HepG2 (cell line): ENCODE measurements around the gene SEZ6. TPM values are rescaled to one million over a fixed set of nuclear protein-coding genes. Genes with fewer than 3 reads are reported as not detected.

Experiments
- BHLHE40 ChIP-seq: IDR thresholded peaks from 2 replicates; pipeline ENCODE4 v1.6.1; 2011; ENCODE audit warnings: low read length, improper control_type of control experiment
- ELF4 ChIP-seq: sonication (generic); formaldehyde crosslinking; IDR thresholded peaks from 2 replicates; pipeline ENCODE4 v1.5.0; 2020; ENCODE audit warnings: missing genetic modification reagents, mild to moderate bottlenecking, moderate library complexity, borderline replicate concordance
- FOXC1 ChIP-seq: sonication (generic); formaldehyde crosslinking; IDR thresholded peaks from 2 replicates; pipeline ENCODE4 v1.8.0; 2022; ENCODE audit warnings: mild to moderate bottlenecking, missing genetic modification reagents, borderline replicate concordance
- MBNL3 ChIP-seq: fragments of 250-450 bp; sonication (Bioruptor Pico); conservative IDR thresholded peaks from 2 replicates; pipeline ENCODE4 v1.8.0; 2022; ENCODE audit warnings: mild to moderate bottlenecking, inconsistent platforms
- MEIS2 ChIP-seq: sonication (generic); formaldehyde crosslinking; IDR thresholded peaks from 2 replicates; pipeline ENCODE4 v1.9.0; 2021; ENCODE audit warnings: mild to moderate bottlenecking, missing genetic modification reagents
- MTA3 ChIP-seq: sonication (generic); formaldehyde crosslinking; IDR thresholded peaks from 2 replicates; pipeline ENCODE4 v1.4.0; 2020; ENCODE audit warnings: missing genetic modification reagents
- MYC ChIP-seq: sonication (generic); formaldehyde crosslinking; IDR thresholded peaks from 2 replicates; pipeline ENCODE4 v1.9.0; 2021; ENCODE audit warnings: missing genetic modification reagents, borderline replicate concordance
- NRL ChIP-seq: sonication (generic); formaldehyde crosslinking; IDR thresholded peaks from 2 replicates; pipeline ENCODE4 v1.5.0; 2020; ENCODE audit warnings: missing genetic modification reagents, mild to moderate bottlenecking, moderate library complexity, borderline replicate concordance
- PAXIP1 ChIP-seq: sonication (generic); formaldehyde crosslinking; conservative IDR thresholded peaks from 2 replicates; pipeline ENCODE4 v1.4.0; 2020; ENCODE audit warnings: mild to moderate bottlenecking, missing genetic modification reagents, moderate library complexity
- PRDM4 ChIP-seq: sonication (generic); formaldehyde crosslinking; IDR thresholded peaks from 2 replicates; pipeline ENCODE4 v1.9.0; 2021; ENCODE audit warnings: missing genetic modification reagents, borderline replicate concordance
- SOX6 ChIP-seq, 2 experiments: fragments of 450-650 bp in 1 of 2; sonication (generic) in 1 of 2; formaldehyde crosslinking in 1 of 2; IDR thresholded peaks; 2 replicates each; pipeline versions ENCODE4 v1.4.0 to v1.6.1; 2017 to 2020; ENCODE audit warnings: antibody characterized with exemption in 1 of 2, mild to moderate bottlenecking in 1 of 2, missing genetic modification reagents in 1 of 2
- SRSF1 ChIP-seq: fragments of 200-400 bp; formaldehyde crosslinking; optimal IDR thresholded peaks from 2 replicates; pipeline ENCODE3; 2017; ENCODE audit warnings: mild to moderate bottlenecking, low read depth, low read length, moderate library complexity
- ZBTB26 ChIP-seq: IDR thresholded peaks from 2 replicates; pipeline ENCODE4 v1.6.1; 2016; ENCODE audit warnings: missing compliant biosample characterization, missing genetic modification reagents, borderline replicate concordance
- ZNF331 ChIP-seq: sonication (generic); formaldehyde crosslinking; IDR thresholded peaks from 2 replicates; pipeline ENCODE4 v1.4.0; 2020; ENCODE audit warnings: missing genetic modification reagents
- ZNF512B ChIP-seq: sonication (generic); formaldehyde crosslinking; IDR thresholded peaks from 2 replicates; pipeline ENCODE4 v1.5.1; 2020; ENCODE audit warnings: missing genetic modification reagents, mild to moderate bottlenecking, borderline replicate concordance
- ZNF788 ChIP-seq: sonication (generic); formaldehyde crosslinking; IDR thresholded peaks from 2 replicates; pipeline ENCODE4 v1.5.0; 2020; ENCODE audit warnings: mild to moderate bottlenecking, missing genetic modification reagents, borderline replicate concordance
- ZNF850 ChIP-seq: sonication (generic); formaldehyde crosslinking; conservative IDR thresholded peaks from 2 replicates; pipeline ENCODE4 v1.9.0; 2021; ENCODE audit warnings: mild to moderate bottlenecking, missing genetic modification reagents
- polyA plus RNA-seq, 8 experiments: library from polyadenylated mRNA; depleted of rRNA in 3 of 8; stranded (reverse) in 7 of 8; unstranded in 1 of 8; fragments of >200 nt; fragmentation: Illumina TruSeq in 4 of 8; extraction: Trizol in 4 of 8; gene quantifications; 2 replicates each; pipeline versions ENCODE4 v1.2.1 to v1.2.3, GENCODE V29; 2011 to 2016; ENCODE audit warnings: low read depth in 4 of 8, missing spikeins in 1 of 8, mixed read lengths in 1 of 8; ENCODE audit not compliant: insufficient read depth in 1 of 8
- total RNA-seq, 5 experiments: library from RNA; depleted of rRNA; stranded (reverse); fragments of >200 nt; fragmentation: Illumina TruSeq; extraction: Trizol; gene quantifications; 2 replicates each; pipeline ENCODE4 v1.2.3, GENCODE V29; 2016; ENCODE audit warnings: low read depth in 1 of 5

The SEZ6 gene
- total and polyA plus RNA-seq, 2 of the 13 experiments (the other 11 are each of a cell fraction or from before 2014, with no cell fraction given): not detected

- TF ChIP-seq ZNF512B (CRISPR knock-in tag) (no peak), ELF4 (0 out of 2 replicates have a peak, but pooled peaks have one; percentile 75), BHLHE40 (no peak), NRL (CRISPR knock-in tag) (peak; percentile 75; the same call in 1 of the 2 replicates), FOXC1 (peak; percentile 45; the same call in 1 of the 2 replicates), MTA3 (no peak), ZBTB26 (peak; percentile 53; the same call in 1 of the 2 replicates), MEIS2 (CRISPR knock-in tag) (no peak), SRSF1 (peak; percentile 63), PAXIP1 (CRISPR knock-in tag) (peak; percentile 81), ZNF331 (CRISPR knock-in tag) (peak; percentile 65), MBNL3 (CRISPR knock-in tag) (no peak), MYC (CRISPR knock-in tag) (peak; percentile 77; the same call in 1 of the 2 replicates), ZNF788 (CRISPR knock-in tag) (peak; percentile 85; the same call in 1 of the 2 replicates), ZNF850 (no peak), SOX6 (IDR thresholded peaks at IDR 0.05) (no peak), SOX6 (CRISPR knock-in tag; IDR thresholded peaks at IDR 0.05) (peak; percentile 96), PRDM4 (no peak)
Observed at GRCh38 chr17:29042679-29043538, 37.1 kb upstream of the SEZ6 start, which contains the start of gene PIPOX (continued).
